Ovary (tissue), 9 donors: ENCODE results near the gene REXO2. TPM values are rescaled to one million over a fixed set of nuclear protein-coding genes. Genes with fewer than 3 reads are reported as not detected.

ENCODE experiments used
- DNase-seq, 5 donors: peaks; one replicate each; pipeline ENCODE4 v3.0.0-alpha.2; 2019 to 2020
- H3K27ac ChIP-seq, 2 donors: fragments of 200-600 bp; one replicate each; pipeline versions ENCODE4 v1.5.1 to v1.8.0; 2019 to 2022
- H3K27me3 ChIP-seq: fragments of 200-600 bp; one replicate; pipeline ENCODE4 v1.8.0; 2022
- H3K36me3 ChIP-seq: fragments of 200-600 bp; sonication (generic); one replicate; pipeline ENCODE4 v1.5.1; 2019
- H3K4me1 ChIP-seq: one replicate; pipeline ENCODE4 v1.8.1; 2013; ENCODE audit warnings: mild to moderate bottlenecking, moderate library complexity; ENCODE audit not compliant: insufficient read depth
- H3K4me3 ChIP-seq: fragments of 200-600 bp; sonication (generic); one replicate; pipeline ENCODE4 v1.5.1; 2017
- H3K9me3 ChIP-seq, 2 donors: fragments of 200-600 bp in 1 of 2; sonication (generic) in 1 of 2; one replicate each; pipeline versions ENCODE4 v1.5.1 to v1.8.1; 2013 to 2019; ENCODE audit warnings: mild to moderate bottlenecking in 1 of 2, moderate library complexity in 1 of 2
- EP300 ChIP-seq: sonication (generic); formaldehyde crosslinking; IDR thresholded peaks from one replicate; pipeline ENCODE4 v1.6.1; 2017; ENCODE audit warnings: antibody characterized with exemption
- POLR2A ChIP-seq: fragments of 450-650 bp; IDR thresholded peaks from one replicate; pipeline ENCODE4 v1.6.1; 2017; ENCODE audit warnings: antibody characterized with exemption, mild to moderate bottlenecking, moderate library complexity
- WGBS, 3 donors: extraction: QIAGEN DNeasy Blood & Tissue Kit in 1 of 3; methylation state at CpG; one replicate each; pipeline versions ENCODE4 v1.1.5 to v1.1.7; 2013 to 2017; 5-methylcytosine and 5-hydroxymethylcytosine counted together
- intact Hi-C, 4 donors: fragments of 100-400 bp; cut with DNase I; formaldehyde crosslinking; loops; one replicate each; pipeline versions ENCODE4 v1.11.0 to v1.15.1; 2022 to 2023
- polyA plus RNA-seq, 2 donors: library from polyadenylated mRNA; stranded (reverse); fragments of 200-250 nt in 1 of 2; fragments of 350-450 nt in 1 of 2; fragmentation: Illumina TruSeq in 1 of 2; extraction: RNeasy Lipid Tissue Mini Kit (QIAGEN cat#74804) in 1 of 2; gene quantifications; one replicate each; pipeline ENCODE4 v1.2.3, GENCODE V29; 2013 to 2014
- total RNA-seq, 7 donors: library from RNA; depleted of rRNA in 2 of 7; stranded (reverse); fragments of >200 nt in 2 of 7; fragmentation: NEBNext Ultra II Directional in 3 of 7; extraction: Animal tissue kit (Norgen Biotek cat#: 25700) in 3 of 7; gene quantifications; one replicate each; pipeline versions ENCODE4 v1.1.0 to v1.2.4, GENCODE V29; 2016 to 2023
- TF ChIP-seq, protein P1 (sequence below), 3 donors: fragments of 450-650 bp in 2 of 3; fragments of 200-600 bp in 1 of 3; IDR thresholded peaks; one replicate each; pipeline versions ENCODE4 v1.5.1 to v1.8.0; 2016 to 2022; ENCODE audit warnings: antibody characterized with exemption in 3 of 3, mild to moderate bottlenecking in 1 of 3
- donor health status: DM: no; HTN: no; CAD: no; lungs with moderate emphysema.
- donor health status: DM: no; HTN: no; CAD: no.
- donor health status: Bipolar disorder and iron deficiency.
- donor health status: DM: yes; HTN: yes; CAD: no.
- donor health status: DM: no; HTN: no; CAD: no.
- donor health status: DM: yes; HTN: yes; CAD: no.

The REXO2 gene
- total and polyA plus RNA-seq, 9 donors = 74.1 to 148 (median 96.0) TPM

DNA sequence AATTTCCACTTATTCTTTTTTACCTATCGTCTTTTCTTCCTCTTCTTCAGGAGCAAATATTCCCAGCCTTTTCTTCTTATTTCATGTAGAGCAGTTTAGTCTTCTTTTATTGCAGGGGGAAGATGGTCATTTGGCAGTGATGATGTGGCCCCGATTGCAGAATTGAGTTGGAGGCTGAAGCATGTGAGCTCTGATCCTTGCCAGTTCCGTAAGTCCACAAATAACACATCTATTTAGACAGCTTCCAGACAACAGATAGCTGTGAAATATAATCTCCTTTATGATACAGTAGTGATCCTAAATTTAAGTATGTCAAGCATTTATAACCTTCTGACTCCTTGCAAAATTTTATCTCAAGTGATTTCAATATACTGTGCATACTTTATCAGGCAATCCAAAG lies 27.5 kb downstream of the REXO2 start:
- H3K27me3 ChIP-seq = no peaks in the 10 kb centered on the region
- no peak overlapping the region for H3K27ac ChIP-seq
- no peaks in the 10 kb centered on the region for H3K36me3 ChIP-seq
- DNase-seq = no peak
- intact Hi-C loops = no loop called here
- H3K9me3 ChIP-seq = no peaks in the 10 kb centered on the region
- H3K4me1 ChIP-seq = no peaks in the 10 kb centered on the region
- H3K4me3 ChIP-seq = no peak overlapping the region
- 61 to 73% (median 70%) methylated on average over 3 of the region's 3 CpGs for WGBS, 3 donors
- TF ChIP-seq EP300 (no peak), POLR2A (no peak)
- TF ChIP-seq, protein P1, sequence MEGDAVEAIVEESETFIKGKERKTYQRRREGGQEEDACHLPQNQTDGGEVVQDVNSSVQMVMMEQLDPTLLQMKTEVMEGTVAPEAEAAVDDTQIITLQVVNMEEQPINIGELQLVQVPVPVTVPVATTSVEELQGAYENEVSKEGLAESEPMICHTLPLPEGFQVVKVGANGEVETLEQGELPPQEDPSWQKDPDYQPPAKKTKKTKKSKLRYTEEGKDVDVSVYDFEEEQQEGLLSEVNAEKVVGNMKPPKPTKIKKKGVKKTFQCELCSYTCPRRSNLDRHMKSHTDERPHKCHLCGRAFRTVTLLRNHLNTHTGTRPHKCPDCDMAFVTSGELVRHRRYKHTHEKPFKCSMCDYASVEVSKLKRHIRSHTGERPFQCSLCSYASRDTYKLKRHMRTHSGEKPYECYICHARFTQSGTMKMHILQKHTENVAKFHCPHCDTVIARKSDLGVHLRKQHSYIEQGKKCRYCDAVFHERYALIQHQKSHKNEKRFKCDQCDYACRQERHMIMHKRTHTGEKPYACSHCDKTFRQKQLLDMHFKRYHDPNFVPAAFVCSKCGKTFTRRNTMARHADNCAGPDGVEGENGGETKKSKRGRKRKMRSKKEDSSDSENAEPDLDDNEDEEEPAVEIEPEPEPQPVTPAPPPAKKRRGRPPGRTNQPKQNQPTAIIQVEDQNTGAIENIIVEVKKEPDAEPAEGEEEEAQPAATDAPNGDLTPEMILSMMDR (IDR thresholded peaks at IDR 0.05) = no peak

DNA sequence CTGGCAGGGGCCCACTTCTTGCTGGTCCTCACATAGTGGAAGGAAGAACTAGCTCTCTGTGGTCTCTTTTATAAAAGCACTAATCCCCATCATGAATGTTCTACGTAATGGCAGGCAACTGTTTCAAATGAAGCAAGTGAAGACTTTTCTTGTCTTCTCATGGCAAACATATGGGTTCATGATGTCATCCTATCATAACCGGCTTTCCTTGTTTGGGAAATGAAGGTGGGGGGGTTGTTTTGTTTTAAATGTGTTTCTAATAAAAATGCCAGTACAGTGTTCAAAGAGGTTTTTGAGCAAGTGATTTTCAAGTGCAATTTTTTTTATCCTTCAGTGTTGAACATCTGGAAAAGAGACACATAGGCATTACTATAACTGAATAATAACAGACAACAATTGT lies 33.4 kb downstream of the REXO2 start:
- DNase-seq = no peak
- Histone ChIP-seq H3K4me1 (no peaks in the 10 kb centered on the region), H3K36me3 (no peaks in the 10 kb centered on the region), H3K9me3 (no peaks in the 10 kb centered on the region), H3K27ac (no peak overlapping the region), H3K4me3 (no peak overlapping the region), H3K27me3 (no peaks in the 10 kb centered on the region)
- TF ChIP-seq EP300 = no peak
- TF ChIP-seq POLR2A = no peak
- TF ChIP-seq, protein P1 (IDR thresholded peaks at IDR 0.05) = no peak
- intact Hi-C loops = no loop called here
- 63 to 75% (median 70%) methylated on average over 2 of the region's 2 CpGs for WGBS, 3 donors

DNA sequence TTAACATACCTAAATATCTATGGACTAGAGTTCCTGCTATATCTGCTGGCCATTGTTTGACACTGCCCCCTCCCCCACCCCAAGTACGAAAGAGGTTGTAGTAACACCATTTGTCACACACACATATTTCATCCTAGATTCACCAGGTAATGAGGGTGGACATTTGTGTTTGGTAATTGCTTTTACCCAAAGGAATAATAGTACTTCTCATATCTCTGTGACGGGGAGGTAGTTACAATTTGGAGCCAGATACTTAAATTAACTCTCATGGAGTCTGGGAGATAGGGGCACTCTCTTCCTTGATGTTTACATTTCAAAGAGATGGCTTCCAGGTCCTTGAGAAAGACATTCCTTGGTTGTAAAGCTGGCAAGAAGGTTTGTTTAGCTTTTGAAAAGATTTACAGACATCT lies 38.7 kb downstream of the REXO2 start:
- no peak for DNase-seq
- Histone ChIP-seq H3K4me1 (no peaks in the 10 kb centered on the region), H3K4me3 (no peak overlapping the region), H3K36me3 (no peaks in the 10 kb centered on the region), H3K27me3 (no peaks in the 10 kb centered on the region), H3K27ac (no peak overlapping the region), H3K9me3 (no peaks in the 10 kb centered on the region)
- no peak for TF ChIP-seq EP300
- TF ChIP-seq, protein P1 (IDR thresholded peaks at IDR 0.05) = no peak
- TF ChIP-seq POLR2A = no peak
- intact Hi-C loops = no loop called here
- WGBS, 3 donors = 5 to 16% (median 8%) methylated on average over 2 of the region's 2 CpGs

DNA sequence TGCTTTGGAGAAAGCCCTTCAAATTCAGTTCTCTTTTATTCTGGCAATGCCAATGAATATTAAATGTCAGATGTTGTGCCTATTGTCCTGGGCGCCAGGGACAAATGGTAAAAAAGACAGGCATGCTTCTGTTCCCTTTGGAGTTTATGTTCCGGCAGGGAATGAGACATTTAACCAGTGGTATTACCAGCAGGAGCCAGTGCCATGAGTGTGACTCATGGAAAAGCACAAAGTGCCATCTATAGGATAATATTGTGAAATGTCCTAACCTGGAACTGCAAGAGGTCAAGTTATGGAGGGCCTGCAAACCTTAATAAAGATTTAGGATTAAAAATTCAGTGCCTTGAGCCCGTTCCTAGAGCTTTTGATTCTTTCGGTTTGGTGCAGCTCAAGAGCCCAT lies 39.5 kb downstream of the REXO2 start:
- Histone ChIP-seq H3K36me3 (no peaks in the 10 kb centered on the region), H3K27ac (no peak overlapping the region), H3K4me1 (no peaks in the 10 kb centered on the region), H3K9me3 (no peaks in the 10 kb centered on the region), H3K27me3 (no peaks in the 10 kb centered on the region), H3K4me3 (no peak overlapping the region)
- no peak for DNase-seq
- WGBS, 3 donors = 71 to 73% (median 72%) methylated on average over 4 of the region's 4 CpGs
- intact Hi-C loops = no loop called here
- TF ChIP-seq, protein P1 (IDR thresholded peaks at IDR 0.05) = no peak
- TF ChIP-seq EP300 (no peak), POLR2A (no peak)

DNA sequence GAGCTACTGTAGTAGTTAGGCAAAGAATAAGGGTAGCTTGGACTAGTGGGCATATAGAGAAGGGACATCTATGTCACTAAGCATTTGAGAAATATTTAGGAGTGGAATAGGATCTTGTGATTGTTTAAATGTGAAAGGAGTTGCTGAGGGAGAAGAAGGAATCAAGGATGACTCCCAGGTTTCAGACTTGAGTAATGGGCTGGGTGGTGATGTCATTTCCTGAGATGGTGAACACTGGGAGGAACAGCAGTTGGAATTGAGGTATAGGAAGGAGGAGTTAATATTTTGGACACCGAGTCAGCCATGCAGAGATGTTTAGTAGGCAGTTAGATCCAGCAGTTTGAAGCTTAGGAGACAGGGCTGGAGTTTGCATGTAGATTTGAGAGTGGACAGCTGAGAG lies 40.1 kb downstream of the REXO2 start:
- intact Hi-C loops = no loop called here
- H3K4me3 ChIP-seq = no peak overlapping the region
- no peaks in the 10 kb centered on the region for H3K9me3 ChIP-seq
- WGBS, 3 donors = 95 to 98% (median 95%) methylated on average over 1 of the region's 1 CpG
- TF ChIP-seq, protein P1 (IDR thresholded peaks at IDR 0.05) = no peak
- TF ChIP-seq POLR2A = no peak
- TF ChIP-seq EP300 = no peak
- H3K27ac ChIP-seq = no peak overlapping the region
- no peaks in the 10 kb centered on the region for H3K27me3 ChIP-seq
- H3K36me3 ChIP-seq = no peaks in the 10 kb centered on the region
- DNase-seq = no peak
- H3K4me1 ChIP-seq = no peaks in the 10 kb centered on the region
